Panc1 (cell line): Measurements from ENCODE around the gene ATAD2B. TPM values are rescaled to one million over a fixed set of nuclear protein-coding genes. Genes with fewer than 3 reads are reported as not detected.

ENCODE experiments used
- ATAC-seq: fragments of 200-7000 bp; cut with Tn5 transposase; 2 replicates; pipeline ENCODE4 v1.9.1; 2020; ENCODE audit warnings: mild to moderate bottlenecking, moderate library complexity
- BruUV-seq: library from RNA; stranded (reverse); fragments of 400-500 nt; replicated peaks from 2 replicates; lab custom pipeline; 2021; lab: Mats Ljungman, UMichigan
- CTCF ChIA-PET: fragments of 300-600 bp; sonication (Branson Sonifier 250); formaldehyde crosslinking; loops from one replicate; lab custom pipeline; 2022; ENCODE audit warnings: antibody characterized with exemption; lab: Charles Lee
- POLR2A ChIA-PET: fragments of 300-600 bp; sonication (Branson Sonifier 250); formaldehyde crosslinking; loops from one replicate; lab custom pipeline; 2022; ENCODE audit warnings: antibody characterized with exemption; lab: Charles Lee
- DNase-seq: peaks from one replicate; pipeline ENCODE4 v3.0.0-alpha.2; 2010; ENCODE audit warnings: low read depth, low spot score
- H3K27ac ChIP-seq: 2 replicates; pipeline ENCODE4 v1.5.1; 2011; ENCODE audit warnings: mild to moderate bottlenecking, low read length, inconsistent platforms
- H3K27me3 ChIP-seq: fragments of 200-500 bp; sonication (Bioruptor generic); 2 replicates; pipeline ENCODE4 v1.6.0; 2014; ENCODE audit warnings: low read length, inconsistent platforms; ENCODE audit not compliant: control insufficient read depth, insufficient read depth
- H3K36me3 ChIP-seq: fragments of 200-500 bp; sonication (Bioruptor generic); 2 replicates; pipeline ENCODE4 v1.5.1; 2014; ENCODE audit warnings: inconsistent platforms, mild to moderate bottlenecking, low read length, moderate library complexity; ENCODE audit not compliant: control insufficient read depth, insufficient read depth
- H3K4me1 ChIP-seq: 2 replicates; pipeline ENCODE4 v1.5.1; 2011; ENCODE audit warnings: inconsistent platforms, mild to moderate bottlenecking, low read length, moderate library complexity; ENCODE audit not compliant: control insufficient read depth, insufficient read depth
- H3K4me3 ChIP-seq, 2 experiments: 2 replicates each; pipeline ENCODE4 v1.5.1; 2011 to 2012; ENCODE audit warnings: low read depth in 2 of 2, low read length in 2 of 2, mild to moderate bottlenecking in 2 of 2, inconsistent platforms in 1 of 2, moderate library complexity in 1 of 2
- H3K9me3 ChIP-seq: fragments of 200-500 bp; sonication (Bioruptor generic); 2 replicates; pipeline ENCODE4 v1.5.1; 2014; ENCODE audit warnings: low read depth, mild to moderate bottlenecking, inconsistent platforms, low read length, moderate library complexity; ENCODE audit not compliant: control insufficient read depth, insufficient read depth
- CTCF ChIP-seq: fragments of 450-650 bp; IDR thresholded peaks from 2 replicates; pipeline ENCODE4 v1.5.1; 2017; ENCODE audit warnings: mild to moderate bottlenecking
- POLR2AphosphoS5 ChIP-seq: IDR thresholded peaks from 2 replicates; pipeline ENCODE4 v1.6.1; 2012; ENCODE audit warnings: mild to moderate bottlenecking, low read depth, low read length, moderate library complexity
- REST ChIP-seq, 2 experiments: IDR thresholded peaks; 2 replicates each; pipeline ENCODE4 v1.6.1; 2011 to 2012; ENCODE audit warnings: low read depth in 2 of 2, control low read depth in 1 of 2, low read length in 1 of 2, mild to moderate bottlenecking in 1 of 2, moderate library complexity in 1 of 2; ENCODE audit not compliant: insufficient read depth in 1 of 2
- SIN3A ChIP-seq: IDR thresholded peaks from 2 replicates; pipeline ENCODE4 v1.6.1; 2012; ENCODE audit warnings: low read depth, mild to moderate bottlenecking, low read length, moderate library complexity, borderline replicate concordance; ENCODE audit not compliant: insufficient read depth
- TCF7L2 ChIP-seq: IDR thresholded peaks from 2 replicates; pipeline ENCODE4 v1.6.1; 2011; ENCODE audit warnings: mild to moderate bottlenecking, low read depth, low read length, inconsistent platforms
- in situ Hi-C: cut with HindIII; loops from 2 replicates; pipeline ENCODE4 v1.10.0; 2016; ENCODE audit warnings: low sequenced_read_pairs, low pct_unique_long_range_greater_than_20kb
- intact Hi-C: fragments of 100-400 bp; cut with micrococcal nuclease; formaldehyde crosslinking; loops from one replicate; pipeline ENCODE4 v1.10.0; 2022; ENCODE audit not compliant: unreplicated experiment
- total RNA-seq: library from RNA; stranded (reverse); gene quantifications from one replicate; pipeline ENCODE4 v1.2.1, GENCODE V29; 2021; ENCODE audit not compliant: unreplicated experiment

ATAD2B gene
- total RNA-seq, 1 experiment from 2014 or later = 17.9 TPM

- DNase-seq = no peak
- CTCF ChIA-PET = no interaction called here
- TF ChIP-seq CTCF (no peak), SIN3A (no peak), REST (IDR thresholded peaks at IDR 0.05; ENCODE audit: insufficient read depth in 1 of 2, low read depth in 2 of 2, low read length in 1 of 2) (no peak), POLR2AphosphoS5 (no peak), TCF7L2 (no peak)
- no peaks in the 10 kb centered on the region for H3K36me3 ChIP-seq
- no peak for ATAC-seq
- no peak overlapping the region for H3K27ac ChIP-seq
- intact Hi-C loops = no loop called here
- H3K27me3 ChIP-seq = no peaks in the 10 kb centered on the region
- H3K9me3 ChIP-seq = peaks cover 17% of the 10 kb centered on the region
- H3K4me3 ChIP-seq = no peak overlapping the region
- no peaks in the 10 kb centered on the region for H3K4me1 ChIP-seq
- no TSS peak for BruUV-seq
- POLR2A ChIA-PET = no interaction called here
- in situ Hi-C loops = no loop called here
Observed at GRCh38 chr2:23721454-23721826, 205.5 kb downstream of the ATAD2B start.

- TF ChIP-seq SIN3A = no peak
- TF ChIP-seq TCF7L2 = no peak
- TF ChIP-seq POLR2AphosphoS5 = no peak
- no peak for TF ChIP-seq REST (IDR thresholded peaks at IDR 0.05; ENCODE audit: insufficient read depth in 1 of 2, low read depth in 2 of 2, low read length in 1 of 2)
- no peak for TF ChIP-seq CTCF
- ChIA-PET CTCF (no interaction called here), POLR2A (no interaction called here)
- no peaks in the 10 kb centered on the region for H3K27me3 ChIP-seq
- H3K4me3 ChIP-seq = no peak overlapping the region
- no peak for ATAC-seq
- no peak overlapping the region for H3K27ac ChIP-seq
- H3K4me1 ChIP-seq = no peaks in the 10 kb centered on the region
- no peak for DNase-seq
- intact Hi-C loops = no loop called here
- peaks cover 17% of the 10 kb centered on the region for H3K9me3 ChIP-seq
- BruUV-seq = no TSS peak
- in situ Hi-C loops = no loop called here
- no peaks in the 10 kb centered on the region for H3K36me3 ChIP-seq
Observed at GRCh38 chr2:23720705-23721453, 206.0 kb downstream of the ATAD2B start.
